ENCODE data around the gene ACOX2.

DNA sequence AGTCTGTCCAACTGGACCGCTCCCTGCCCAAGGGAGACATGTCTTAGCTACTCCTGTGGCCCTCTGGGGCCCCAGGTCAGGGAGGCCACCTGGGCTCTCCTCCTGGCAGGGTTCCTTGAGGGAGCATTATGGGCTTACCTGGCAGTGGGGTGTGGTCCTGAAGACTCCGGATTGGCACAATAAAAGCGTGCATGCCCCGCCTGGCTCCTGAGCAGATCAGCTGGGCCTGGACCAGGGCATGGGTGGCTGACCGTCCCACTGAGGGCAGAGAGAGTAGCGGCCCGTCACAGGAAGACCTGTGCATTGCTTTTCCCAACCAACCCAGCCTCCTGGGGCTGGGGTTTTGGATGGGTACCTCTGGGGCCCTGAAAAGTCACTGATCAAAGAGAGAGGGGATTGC, 5.4 kb downstream of the ACOX2 start:
- no peak for TF ChIP-seq CTCF (IDR thresholded peaks at IDR 0.05)
- no peak for TF ChIP-seq POLR2A (IDR thresholded peaks at IDR 0.05)

Data from body of pancreas (tissue), 4 donors.